ENCODE data around the gene PRSS33. TPM values are rescaled to one million over a fixed set of nuclear protein-coding genes. Genes with fewer than 3 reads are reported as not detected.

Gene PRSS33, protein sequence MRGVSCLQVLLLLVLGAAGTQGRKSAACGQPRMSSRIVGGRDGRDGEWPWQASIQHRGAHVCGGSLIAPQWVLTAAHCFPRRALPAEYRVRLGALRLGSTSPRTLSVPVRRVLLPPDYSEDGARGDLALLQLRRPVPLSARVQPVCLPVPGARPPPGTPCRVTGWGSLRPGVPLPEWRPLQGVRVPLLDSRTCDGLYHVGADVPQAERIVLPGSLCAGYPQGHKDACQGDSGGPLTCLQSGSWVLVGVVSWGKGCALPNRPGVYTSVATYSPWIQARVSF
- total RNA-seq (under 1 TPM in 2 of 7 donors, not detected in 5; 0.32 to 0.67 TPM), polyA plus RNA-seq (under 1 TPM in 1 of 3 donors, not detected in 2; 0.03 TPM)
- long read RNA-seq, donor 1: 0 reads
- long read RNA-seq, donor 2: 0 reads

DNA sequence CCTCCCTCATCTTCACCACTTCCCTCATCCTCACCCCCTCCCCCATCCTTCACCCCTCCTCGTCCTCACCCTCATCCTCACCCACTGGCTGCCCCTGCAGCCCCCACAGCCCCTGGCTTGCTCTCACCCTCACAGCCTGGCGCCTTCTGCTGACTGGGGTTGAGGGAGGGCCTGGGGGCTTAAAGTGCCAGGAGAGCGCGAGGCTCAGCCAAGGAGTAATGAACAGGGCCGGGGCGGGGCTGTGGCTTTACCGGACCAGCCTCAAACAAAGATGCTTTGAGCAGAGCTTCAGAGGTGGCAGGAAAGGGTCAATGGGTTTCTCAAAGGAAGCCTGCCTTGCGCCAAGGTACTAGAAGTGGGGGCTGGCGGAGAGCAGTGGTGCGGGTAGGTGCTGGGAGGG lies at the start of gene PRSS33:
Gene PRSS33 (minus strand): TSS at position 155 of the 400 bp plus-strand sequence. CDS start 1,013 bp downstream, outside the sequence.
- intact Hi-C loops (cut with DNase I; ENCODE audit: low total_unique reads): no loop called here
- Histone ChIP-seq H3K9me3 (no peaks in the 10 kb centered on the region), H3K27ac (no peak within 1 kb of the TSS), H3K27me3 (replicated peaks in 1 of 7) (peaks cover 0 to 77% (median 48%) of the 10 kb centered on the region in 7 donors), H3K36me3 (no peaks in the 10 kb centered on the region), H3K4me3 (no peak within 1 kb of the TSS), H3K4me1 (peaks cover 5 to 21% (median 17%) of the 10 kb centered on the region in 6 donors)
- no peak for TF ChIP-seq CTCF (IDR thresholded peaks at IDR 0.05 in 8 of 11, conservative IDR thresholded peaks at IDR 0.05 in 3 of 11)
- no peak for TF ChIP-seq POLR2A (IDR thresholded peaks at IDR 0.05)
- TF ChIP-seq POLR2AphosphoS5 (IDR thresholded peaks at IDR 0.05): no peak
- 23 to 45% (median 30%) methylated on average over 10 of the region's 10 CpGs for WGBS, 5 donors
- DNase-seq: peak; percentile 62

GRCh38 chr16:2836646-2837508 lies 49.5 kb upstream of the PRSS33 start:
- no peak overlapping the region for H3K27ac ChIP-seq
- H3K4me3 ChIP-seq: no peak overlapping the region
- no peak for DNase-seq
- intact Hi-C loops (cut with DNase I; ENCODE audit: low total_unique reads): no loop called here
- peaks cover 0 to 47% (median 0%) of the 10 kb centered on the region in 7 donors for H3K27me3 ChIP-seq (replicated peaks in 1 of 7)
- H3K36me3 ChIP-seq: no peaks in the 10 kb centered on the region
- H3K9me3 ChIP-seq: no peaks in the 10 kb centered on the region
- no peak for TF ChIP-seq POLR2AphosphoS5 (IDR thresholded peaks at IDR 0.05)
- TF ChIP-seq POLR2A (IDR thresholded peaks at IDR 0.05): no peak
- TF ChIP-seq CTCF (IDR thresholded peaks at IDR 0.05 in 8 of 11, conservative IDR thresholded peaks at IDR 0.05 in 3 of 11): no peak
- peaks cover 7 to 28% (median 24%) of the 10 kb centered on the region in 6 donors for H3K4me1 ChIP-seq
- WGBS, 5 donors: 61 to 83% (median 77%) methylated on average over 13 of the region's 13 CpGs

GRCh38 chr16:2835638-2836493 lies 48.5 kb upstream of the PRSS33 start:
- no peak overlapping the region for H3K27ac ChIP-seq
- H3K4me1 ChIP-seq: peaks cover 0 to 18% (median 14%) of the 10 kb centered on the region in 6 donors
- peak; percentile 40 for DNase-seq
- 51 to 62% (median 52%) methylated on average over 22 of the region's 22 CpGs for WGBS, 5 donors
- peaks cover 0 to 58% (median 0%) of the 10 kb centered on the region in 7 donors for H3K27me3 ChIP-seq (replicated peaks in 1 of 7)
- no peak overlapping the region for H3K4me3 ChIP-seq
- H3K36me3 ChIP-seq: no peaks in the 10 kb centered on the region
- intact Hi-C loops (cut with DNase I; ENCODE audit: low total_unique reads): no loop called here
- TF ChIP-seq POLR2AphosphoS5 (IDR thresholded peaks at IDR 0.05) (no peak), CTCF (IDR thresholded peaks at IDR 0.05 in 8 of 11, conservative IDR thresholded peaks at IDR 0.05 in 3 of 11) (no peak), POLR2A (IDR thresholded peaks at IDR 0.05) (no peak)
- no peaks in the 10 kb centered on the region for H3K9me3 ChIP-seq

All from spleen (tissue), 13 donors.